Activated CD8-positive, alpha-beta T cell treated with anti-CD3 and anti-CD28 coated beads for 36 hours (primary cell): ENCODE data around the gene ZC3H12D. TPM values are rescaled to one million over a fixed set of nuclear protein-coding genes. Genes with fewer than 3 reads are reported as not detected.

Source experiments
- ATAC-seq: fragments of 200-7000 bp; cut with Tn5 transposase; one replicate; pipeline ENCODE4 v1.10.0; 2021; ENCODE audit warnings: mild to moderate bottlenecking, moderate library complexity
- CTCF ChIA-PET: fragments of 350-600 bp; sonication (Branson Sonifier 250); formaldehyde crosslinking; loops from one replicate; lab custom pipeline; 2021; ENCODE audit warnings: antibody characterized with exemption; lab: Charles Lee
- POLR2A ChIA-PET: fragments of 350-600 bp; sonication (Branson Sonifier 250); formaldehyde crosslinking; loops from one replicate; lab custom pipeline; 2021; ENCODE audit warnings: antibody characterized with exemption; lab: Charles Lee
- DNase-seq: peaks from one replicate; pipeline ENCODE4 v3.0.0-alpha.2; 2020
- H3K27ac Mint-ChIP-seq: one replicate; pipeline ENCODE4 v1.8.0; 2021; ENCODE audit warnings: mild to moderate bottlenecking, mixed read lengths
- H3K27me3 Mint-ChIP-seq: one replicate; pipeline ENCODE4 v1.8.0; 2021; ENCODE audit warnings: mixed read lengths
- H3K36me3 Mint-ChIP-seq: one replicate; pipeline ENCODE4 v1.8.0; 2021; ENCODE audit warnings: low read depth, mixed read lengths
- H3K4me1 Mint-ChIP-seq: one replicate; pipeline ENCODE4 v1.8.0; 2021; ENCODE audit warnings: low read depth, mixed read lengths
- H3K4me3 Mint-ChIP-seq: one replicate; pipeline ENCODE4 v1.8.0; 2021; ENCODE audit warnings: mild to moderate bottlenecking, moderate library complexity, mixed read lengths
- H3K9me3 Mint-ChIP-seq: one replicate; pipeline ENCODE4 v1.8.0; 2021; ENCODE audit warnings: mixed read lengths
- intact Hi-C: fragments of 100-400 bp; cut with micrococcal nuclease; formaldehyde crosslinking; loops from one replicate; pipeline ENCODE4 v1.10.0; 2022
- total RNA-seq, 2 experiments: library from RNA; stranded (reverse); gene quantifications; one replicate each; pipeline ENCODE4 v1.2.3, GENCODE V29; 2021
- TF ChIP-seq, protein P1 (sequence below): fragments of 200-600 bp; IDR thresholded peaks from one replicate; pipeline ENCODE4 v1.8.0; 2022; ENCODE audit warnings: antibody characterized with exemption, mild to moderate bottlenecking

ZC3H12D gene
- 10 to 100 TPM; 37.7 to 39.0 TPM for total RNA-seq

DNA sequence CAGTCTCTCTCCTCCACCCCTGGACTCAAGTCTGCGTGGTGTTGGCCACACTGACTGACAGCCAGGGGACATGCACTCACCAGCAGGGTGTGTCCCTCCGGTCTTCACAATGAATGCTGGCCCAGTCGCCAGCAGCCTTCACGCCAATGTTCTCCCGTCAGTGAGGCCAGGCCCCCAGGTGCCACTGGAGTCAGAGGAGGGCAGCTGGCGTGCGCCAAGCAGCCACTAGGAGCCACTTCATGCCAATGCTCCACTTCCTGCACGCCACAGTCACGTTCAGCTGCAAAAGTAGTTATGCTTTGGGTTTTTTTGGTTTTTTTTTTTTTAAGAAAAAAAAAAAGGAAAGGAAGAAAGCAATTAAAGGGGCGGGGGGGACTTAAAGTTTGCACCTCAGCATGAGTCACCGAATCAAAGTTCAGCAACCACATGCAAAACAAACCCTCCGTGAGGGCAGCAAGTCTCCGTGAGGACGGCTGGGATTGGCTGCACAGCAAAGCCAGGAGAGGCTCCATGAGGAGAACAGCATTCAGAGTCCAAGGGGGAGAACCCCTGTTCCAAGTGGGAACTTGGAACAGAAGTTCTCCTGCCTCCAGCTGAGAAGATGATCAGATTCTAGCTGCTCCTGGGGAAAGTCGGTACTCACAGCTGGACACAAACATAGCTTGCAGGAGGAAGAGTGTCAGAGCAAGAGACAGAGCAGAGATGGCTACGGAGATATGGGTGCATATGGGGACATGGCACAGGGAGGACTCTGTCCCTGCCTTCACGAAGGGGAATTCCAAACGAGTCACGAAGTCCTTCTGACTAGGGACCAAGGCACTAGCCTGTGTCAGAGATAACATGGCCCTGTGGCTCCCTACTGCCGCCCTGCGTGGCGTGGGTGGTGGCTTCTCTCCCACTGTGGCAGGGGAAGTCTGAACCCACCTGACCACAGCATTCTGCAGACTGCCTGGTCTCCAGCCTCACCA lies at the start of gene ZC3H12D:
Gene ZC3H12D (minus strand): TSS at position 282 of the 968 bp plus-strand sequence. CDS start 10,471 bp downstream, outside the sequence.
- POLR2A ChIA-PET: interaction anchor here (0.9 to 2.9 kb wide), 11 partner anchors 11 to 167 kb away, joined by 3 to 22 read pairs (median 4); no protein-coding TSS in a partner anchor
- TF ChIP-seq, protein P1, sequence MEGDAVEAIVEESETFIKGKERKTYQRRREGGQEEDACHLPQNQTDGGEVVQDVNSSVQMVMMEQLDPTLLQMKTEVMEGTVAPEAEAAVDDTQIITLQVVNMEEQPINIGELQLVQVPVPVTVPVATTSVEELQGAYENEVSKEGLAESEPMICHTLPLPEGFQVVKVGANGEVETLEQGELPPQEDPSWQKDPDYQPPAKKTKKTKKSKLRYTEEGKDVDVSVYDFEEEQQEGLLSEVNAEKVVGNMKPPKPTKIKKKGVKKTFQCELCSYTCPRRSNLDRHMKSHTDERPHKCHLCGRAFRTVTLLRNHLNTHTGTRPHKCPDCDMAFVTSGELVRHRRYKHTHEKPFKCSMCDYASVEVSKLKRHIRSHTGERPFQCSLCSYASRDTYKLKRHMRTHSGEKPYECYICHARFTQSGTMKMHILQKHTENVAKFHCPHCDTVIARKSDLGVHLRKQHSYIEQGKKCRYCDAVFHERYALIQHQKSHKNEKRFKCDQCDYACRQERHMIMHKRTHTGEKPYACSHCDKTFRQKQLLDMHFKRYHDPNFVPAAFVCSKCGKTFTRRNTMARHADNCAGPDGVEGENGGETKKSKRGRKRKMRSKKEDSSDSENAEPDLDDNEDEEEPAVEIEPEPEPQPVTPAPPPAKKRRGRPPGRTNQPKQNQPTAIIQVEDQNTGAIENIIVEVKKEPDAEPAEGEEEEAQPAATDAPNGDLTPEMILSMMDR: peak; percentile 39
- Mint-ChIP-seq H3K9me3 (no peaks in the 10 kb centered on the region), H3K36me3 (peaks cover 39% of the 10 kb centered on the region), H3K27ac (peak within 1 kb of the TSS; percentile 99), H3K4me3 (peak within 1 kb of the TSS; percentile 85), H3K4me1 (peaks cover 74% of the 10 kb centered on the region), H3K27me3 (no peaks in the 10 kb centered on the region)
- ATAC-seq (peak; percentile 77), DNase-seq (peak; percentile 92)
- CTCF ChIA-PET: interaction anchor here (0.6 to 3.9 kb wide), 9 partner anchors 19 to 456 kb away, joined by 3 to 32 read pairs (median 4); partner anchors contain the start of gene GINM1
- intact Hi-C loops: loop anchor here (2.0 kb wide), 1 partner anchor 24 kb away; no protein-coding TSS in a partner anchor

- Mint-ChIP-seq H3K4me3 (no peak overlapping the region), H3K27me3 (no peaks in the 10 kb centered on the region), H3K4me1 (peaks cover 13% of the 10 kb centered on the region), H3K27ac (peak overlapping the region; percentile 16), H3K36me3 (peaks cover 31% of the 10 kb centered on the region), H3K9me3 (no peaks in the 10 kb centered on the region)
- POLR2A ChIA-PET: no interaction called here
- DNase-seq: no peak
- TF ChIP-seq, protein P1: no peak
- intact Hi-C loops: no loop called here
- no peak for ATAC-seq
- CTCF ChIA-PET: interaction anchor here (0.6 to 3.7 kb wide), 3 partner anchors 12 to 505 kb away, joined by 5 to 25 read pairs (median 7); partner anchors contain the start of gene PPIL4
Observed at GRCh38 chr6:149529650-149530049, 44.8 kb upstream of the ZC3H12D start.

DNA sequence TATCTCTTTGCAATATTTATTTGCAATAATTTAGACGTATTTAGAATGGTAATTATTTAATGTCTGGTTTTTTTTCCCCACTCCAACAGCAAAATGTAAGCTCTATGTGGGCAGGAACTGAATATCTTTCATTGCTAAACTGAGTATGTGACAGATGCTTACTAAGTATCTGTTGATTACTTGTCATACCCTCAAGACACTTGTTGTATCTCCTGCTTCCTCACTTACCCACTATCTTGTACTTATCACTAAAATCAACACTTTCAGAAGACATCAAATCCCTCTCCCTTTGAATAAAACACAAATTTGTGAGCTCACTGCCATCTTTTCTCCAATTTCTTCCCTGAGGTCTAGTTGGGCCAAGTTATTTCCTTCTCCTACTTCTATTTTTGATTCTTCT lies 30.7 kb upstream of the ZC3H12D start:
- ChIA-PET CTCF (interaction anchor here (1.8 to 5.2 kb wide), 7 partner anchors 11 to 488 kb away, joined by 8 to 43 read pairs (median 31); no protein-coding TSS in a partner anchor), POLR2A (interaction anchor here (1.1 to 1.6 kb wide), 3 partner anchors 9 to 30 kb away, joined by 3 to 4 read pairs (median 3); partner anchors contain the start of gene ZC3H12D)
- H3K4me1 Mint-ChIP-seq: peaks cover 45% of the 10 kb centered on the region
- no peak for ATAC-seq
- intact Hi-C loops: loop anchor here (5.0 kb wide), 2 partner anchors 78 to 483 kb away; no protein-coding TSS in a partner anchor
- H3K27me3 Mint-ChIP-seq: no peaks in the 10 kb centered on the region
- TF ChIP-seq, protein P1: no peak
- peaks cover 28% of the 10 kb centered on the region for H3K36me3 Mint-ChIP-seq
- no peaks in the 10 kb centered on the region for H3K9me3 Mint-ChIP-seq
- no peak for DNase-seq
- no peak overlapping the region for H3K4me3 Mint-ChIP-seq
- H3K27ac Mint-ChIP-seq: peak overlapping the region; percentile 35

GRCh38 chr6:149513915-149514314 lies 29.1 kb upstream of the ZC3H12D start:
- ATAC-seq: no peak
- H3K4me1 Mint-ChIP-seq: peaks cover 51% of the 10 kb centered on the region
- H3K27me3 Mint-ChIP-seq: no peaks in the 10 kb centered on the region
- CTCF ChIA-PET: interaction anchor here (1.1 to 5.2 kb wide), 5 partner anchors 19 to 486 kb away, joined by 3 to 31 read pairs (median 5); no protein-coding TSS in a partner anchor
- POLR2A ChIA-PET: interaction anchor here (0.8 to 1.5 kb wide), 4 partner anchors 37 to 482 kb away, joined by 3 to 4 read pairs (median 4); no protein-coding TSS in a partner anchor
- no peak for DNase-seq
- H3K27ac Mint-ChIP-seq: no peak overlapping the region
- H3K9me3 Mint-ChIP-seq: no peaks in the 10 kb centered on the region
- TF ChIP-seq, protein P1: no peak
- intact Hi-C loops: no loop called here
- peaks cover 33% of the 10 kb centered on the region for H3K36me3 Mint-ChIP-seq
- H3K4me3 Mint-ChIP-seq: no peak overlapping the region
